Caco-2 (cell line): ENCODE results near the gene TIMP4. TPM values are rescaled to one million over a fixed set of nuclear protein-coding genes. Genes with fewer than 3 reads are reported as not detected.

ENCODE experiments used
- BruUV-seq: library from RNA; stranded (reverse); fragments of 400-500 nt; replicated peaks from 2 replicates; lab custom pipeline; 2021; lab: Mats Ljungman, UMichigan
- CTCF ChIA-PET: fragments of 300-600 bp; sonication (Branson Sonifier 250); formaldehyde crosslinking; loops from one replicate; lab custom pipeline; 2022; ENCODE audit warnings: antibody characterized with exemption; lab: Charles Lee
- POLR2A ChIA-PET: fragments of 300-600 bp; sonication (Branson Sonifier 250); formaldehyde crosslinking; loops from one replicate; lab custom pipeline; 2022; ENCODE audit warnings: antibody characterized with exemption; lab: Charles Lee
- DNase-seq, 2 experiments: peaks; one replicate each; pipeline versions ENCODE4 v3.0.0 to v3.0.0-alpha.2; 2020 to 2022
- H3K27me3 ChIP-seq: replicated peaks from 2 replicates; pipeline ENCODE4 v1.6.0; 2011; ENCODE audit warnings: low read length; ENCODE audit not compliant: control insufficient read depth, insufficient read depth
- H3K36me3 ChIP-seq: 2 replicates; pipeline ENCODE4 v1.5.1; 2011; ENCODE audit warnings: low read length; ENCODE audit not compliant: control insufficient read depth, insufficient read depth
- H3K4me1 ChIP-seq: fragments of 250-450 bp; sonication (Bioruptor Pico); 2 replicates; pipeline ENCODE4 v1.5.1; 2020; ENCODE audit warnings: mild to moderate bottlenecking
- H3K4me3 ChIP-seq: 2 replicates; pipeline ENCODE4 v1.5.1; 2011; ENCODE audit warnings: low read depth, mild to moderate bottlenecking, control low read depth, low read length
- H3K9me3 ChIP-seq: fragments of 250-450 bp; sonication (Bioruptor Pico); 2 replicates; pipeline ENCODE4 v1.5.1; 2020; ENCODE audit warnings: mild to moderate bottlenecking, moderate library complexity
- H3K27ac Mint-ChIP-seq: one replicate; pipeline ENCODE4 v1.8.0; 2022; ENCODE audit warnings: mixed read lengths; ENCODE audit not compliant: unreplicated experiment
- H3K27me3 Mint-ChIP-seq: one replicate; pipeline ENCODE4 v1.8.0; 2022; ENCODE audit warnings: mixed read lengths; ENCODE audit not compliant: insufficient read depth, unreplicated experiment
- H3K36me3 Mint-ChIP-seq: one replicate; pipeline ENCODE4 v1.8.0; 2022; ENCODE audit warnings: mild to moderate bottlenecking, mixed read lengths; ENCODE audit not compliant: insufficient read depth, unreplicated experiment
- H3K4me1 Mint-ChIP-seq: one replicate; pipeline ENCODE4 v1.8.0; 2022; ENCODE audit warnings: low read depth, mixed read lengths; ENCODE audit not compliant: unreplicated experiment
- H3K4me3 Mint-ChIP-seq: one replicate; pipeline ENCODE4 v1.8.0; 2022; ENCODE audit warnings: mild to moderate bottlenecking, moderate library complexity, mixed read lengths; ENCODE audit not compliant: unreplicated experiment
- H3K9me3 Mint-ChIP-seq: one replicate; pipeline ENCODE4 v1.8.0; 2022; ENCODE audit warnings: mixed read lengths; ENCODE audit not compliant: unreplicated experiment
- CTCF ChIP-seq, 2 experiments: fragments of 200-600 bp in 1 of 2; IDR thresholded peaks; 1 replicate in 1 of 2; 2 replicates in 1 of 2; pipeline versions ENCODE4 v1.5.1 to v1.8.0; 2011 to 2022; ENCODE audit warnings: antibody characterized with exemption in 1 of 2, control low read depth in 1 of 2, inconsistent platforms in 1 of 2, low read depth in 1 of 2, low read length in 1 of 2, mild to moderate bottlenecking in 1 of 2, moderate library complexity in 1 of 2; ENCODE audit not compliant: insufficient read depth in 1 of 2, severe bottlenecking in 1 of 2, unreplicated experiment in 1 of 2
- intact Hi-C: fragments of 100-400 bp; cut with micrococcal nuclease; formaldehyde crosslinking; loops from one replicate; pipeline ENCODE4 v1.10.0; 2022; ENCODE audit not compliant: unreplicated experiment
- total RNA-seq: library from RNA; stranded (reverse); gene quantifications from 2 replicates; pipeline ENCODE4 v1.2.3, GENCODE V29; 2022

TIMP4 gene
- total RNA-seq, 1 experiment from 2014 or later: 1.4 TPM

- no peak overlapping the region for H3K27ac Mint-ChIP-seq
- intact Hi-C loops: no loop called here
- no TSS peak for BruUV-seq
- Histone ChIP-seq H3K36me3 (no peaks in the 10 kb centered on the region), H3K4me1 (no peaks in the 10 kb centered on the region), H3K9me3 (no peaks in the 10 kb centered on the region), H3K27me3 (no peaks in the 10 kb centered on the region), H3K4me3 (no peak overlapping the region)
- no peak for TF ChIP-seq CTCF (IDR thresholded peaks at IDR 0.05; ENCODE audit: insufficient read depth in 1 of 2, low read depth in 1 of 2, low read length in 1 of 2, severe bottlenecking in 1 of 2, unreplicated experiment in 1 of 2)
- peaks cover 27% of the 10 kb centered on the region for H3K27me3 Mint-ChIP-seq
- no peak for DNase-seq
- no peaks in the 10 kb centered on the region for H3K36me3 Mint-ChIP-seq
- H3K9me3 Mint-ChIP-seq: no peaks in the 10 kb centered on the region
- ChIA-PET POLR2A (no interaction called here), CTCF (no interaction called here)
- no peak overlapping the region for H3K4me3 Mint-ChIP-seq
- no peaks in the 10 kb centered on the region for H3K4me1 Mint-ChIP-seq
Measured at GRCh38 chr3:12121466-12121865, 37.2 kb downstream of the TIMP4 start.

GRCh38 chr3:12120374-12121140, 38.2 kb downstream of the TIMP4 start:
- no peak for DNase-seq
- no peaks in the 10 kb centered on the region for H3K4me1 ChIP-seq
- H3K36me3 Mint-ChIP-seq: no peaks in the 10 kb centered on the region
- CTCF ChIA-PET: no interaction called here
- no peak overlapping the region for H3K4me3 ChIP-seq
- intact Hi-C loops: no loop called here
- no peaks in the 10 kb centered on the region for H3K27me3 ChIP-seq
- no peaks in the 10 kb centered on the region for H3K4me1 Mint-ChIP-seq
- no peaks in the 10 kb centered on the region for H3K9me3 ChIP-seq
- H3K36me3 ChIP-seq: no peaks in the 10 kb centered on the region
- POLR2A ChIA-PET: interaction anchor here (0.6 kb wide), 1 partner anchor 626 kb away, joined by 3 read pairs; no protein-coding TSS in a partner anchor
- H3K27ac Mint-ChIP-seq: no peak overlapping the region
- no peak overlapping the region for H3K4me3 Mint-ChIP-seq
- peaks cover 27% of the 10 kb centered on the region for H3K27me3 Mint-ChIP-seq
- no peak for TF ChIP-seq CTCF (IDR thresholded peaks at IDR 0.05; ENCODE audit: insufficient read depth in 1 of 2, low read depth in 1 of 2, low read length in 1 of 2, severe bottlenecking in 1 of 2, unreplicated experiment in 1 of 2)
- no TSS peak for BruUV-seq
- no peaks in the 10 kb centered on the region for H3K9me3 Mint-ChIP-seq

GRCh38 chr3:12117473-12117872, 41.2 kb downstream of the TIMP4 start:
- POLR2A ChIA-PET: no interaction called here
- CTCF ChIA-PET: no interaction called here

More at GRCh38 chr3:12117473-12117872, 41.2 kb downstream of the TIMP4 start:
- Mint-ChIP-seq H3K4me1 (no peaks in the 10 kb centered on the region), H3K36me3 (no peaks in the 10 kb centered on the region), H3K9me3 (no peaks in the 10 kb centered on the region), H3K4me3 (no peak overlapping the region), H3K27ac (no peak overlapping the region), H3K27me3 (peaks cover 11% of the 10 kb centered on the region)
- no peak overlapping the region for H3K4me3 ChIP-seq
- no peak for DNase-seq
- intact Hi-C loops: no loop called here
- BruUV-seq: no TSS peak
- no peaks in the 10 kb centered on the region for H3K4me1 ChIP-seq
- no peaks in the 10 kb centered on the region for H3K9me3 ChIP-seq
- H3K36me3 ChIP-seq: no peaks in the 10 kb centered on the region
- TF ChIP-seq CTCF (IDR thresholded peaks at IDR 0.05; ENCODE audit: insufficient read depth in 1 of 2, low read depth in 1 of 2, low read length in 1 of 2, severe bottlenecking in 1 of 2, unreplicated experiment in 1 of 2): no peak
- H3K27me3 ChIP-seq: no peaks in the 10 kb centered on the region
